Measurements from ENCODE around the gene GPR101.

GRCh38 chrX:137072396-137072795 is 38.6 kb upstream of the GPR101 start:
- TF ChIP-seq EZH2 (IDR thresholded peaks at IDR 0.05; ENCODE audit: low read depth), result no peak
- TF ChIP-seq, protein P1, sequence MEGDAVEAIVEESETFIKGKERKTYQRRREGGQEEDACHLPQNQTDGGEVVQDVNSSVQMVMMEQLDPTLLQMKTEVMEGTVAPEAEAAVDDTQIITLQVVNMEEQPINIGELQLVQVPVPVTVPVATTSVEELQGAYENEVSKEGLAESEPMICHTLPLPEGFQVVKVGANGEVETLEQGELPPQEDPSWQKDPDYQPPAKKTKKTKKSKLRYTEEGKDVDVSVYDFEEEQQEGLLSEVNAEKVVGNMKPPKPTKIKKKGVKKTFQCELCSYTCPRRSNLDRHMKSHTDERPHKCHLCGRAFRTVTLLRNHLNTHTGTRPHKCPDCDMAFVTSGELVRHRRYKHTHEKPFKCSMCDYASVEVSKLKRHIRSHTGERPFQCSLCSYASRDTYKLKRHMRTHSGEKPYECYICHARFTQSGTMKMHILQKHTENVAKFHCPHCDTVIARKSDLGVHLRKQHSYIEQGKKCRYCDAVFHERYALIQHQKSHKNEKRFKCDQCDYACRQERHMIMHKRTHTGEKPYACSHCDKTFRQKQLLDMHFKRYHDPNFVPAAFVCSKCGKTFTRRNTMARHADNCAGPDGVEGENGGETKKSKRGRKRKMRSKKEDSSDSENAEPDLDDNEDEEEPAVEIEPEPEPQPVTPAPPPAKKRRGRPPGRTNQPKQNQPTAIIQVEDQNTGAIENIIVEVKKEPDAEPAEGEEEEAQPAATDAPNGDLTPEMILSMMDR (conservative IDR thresholded peaks at IDR 0.05), result no peak
